Liver (tissue), 9 donors: Measurements from ENCODE around the gene PLEKHM2. TPM values are rescaled to one million over a fixed set of nuclear protein-coding genes. Genes with fewer than 3 reads are reported as not detected.
A peak's percentile ranks its signal among the peaks of the same experiment; 100 is the strongest.

ENCODE experiments used
- DNase-seq: peaks from one replicate; pipeline ENCODE4 v3.0.0-alpha.2; 2017; ENCODE audit warnings: low spot score
- H3K27ac ChIP-seq, 2 donors: one replicate each; pipeline ENCODE4 v1.7.0; 2013; ENCODE audit warnings: inconsistent platforms in 2 of 2, low read length in 2 of 2, control low read depth in 1 of 2, low read depth in 1 of 2, mild to moderate bottlenecking in 1 of 2
- H3K27me3 ChIP-seq, 4 donors: one replicate each; pipeline versions ENCODE4 v1.6.1 to v1.7.0; 2013; ENCODE audit warnings: low read length in 3 of 4, inconsistent platforms in 1 of 4, mild to moderate bottlenecking in 1 of 4, moderate library complexity in 1 of 4; ENCODE audit not compliant: control insufficient read depth in 4 of 4, insufficient read depth in 4 of 4
- H3K36me3 ChIP-seq, 4 donors: one replicate each; pipeline versions ENCODE4 v1.6.1 to v1.7.0; 2013; ENCODE audit warnings: low read length in 3 of 4, mild to moderate bottlenecking in 3 of 4, low read depth in 1 of 4, moderate library complexity in 1 of 4; ENCODE audit not compliant: control insufficient read depth in 4 of 4, insufficient read depth in 3 of 4
- H3K4me1 ChIP-seq, 4 donors: one replicate each; pipeline versions ENCODE4 v1.6.1 to v1.7.0; 2013; ENCODE audit warnings: low read length in 3 of 4, mild to moderate bottlenecking in 3 of 4, moderate library complexity in 1 of 4; ENCODE audit not compliant: control insufficient read depth in 4 of 4, insufficient read depth in 4 of 4
- H3K4me3 ChIP-seq, 3 donors: one replicate each; pipeline versions ENCODE4 v1.6.1 to v1.7.0; 2013; ENCODE audit warnings: low read length in 3 of 3, control low read depth in 1 of 3, low read depth in 1 of 3, mild to moderate bottlenecking in 1 of 3
- H3K9ac ChIP-seq, 2 donors: one replicate each; pipeline ENCODE4 v1.7.0; 2013; ENCODE audit warnings: low read length in 2 of 2, mild to moderate bottlenecking in 2 of 2, moderate library complexity in 2 of 2, control low read depth in 1 of 2, low read depth in 1 of 2
- H3K9me3 ChIP-seq, 4 donors: one replicate each; pipeline versions ENCODE4 v1.6.1 to v1.7.0; 2013; ENCODE audit warnings: low read length in 3 of 4; ENCODE audit not compliant: control insufficient read depth in 4 of 4
- ATF3 ChIP-seq: IDR thresholded peaks from 2 replicates; pipeline ENCODE4 v1.6.1; 2016; ENCODE audit warnings: antibody characterized with exemption
- EGR1 ChIP-seq, 2 donors: IDR thresholded peaks; 2 replicates each; pipeline ENCODE4 v1.6.1; 2016 to 2018; ENCODE audit warnings: antibody characterized with exemption in 2 of 2, low read depth in 2 of 2
- FOXA1 ChIP-seq: IDR thresholded peaks from 2 replicates; pipeline ENCODE4 v1.6.1; 2016; ENCODE audit warnings: antibody characterized with exemption
- FOXA2 ChIP-seq: IDR thresholded peaks from 2 replicates; pipeline ENCODE4 v1.6.1; 2016; ENCODE audit warnings: antibody characterized with exemption
- GABPA ChIP-seq, 2 donors: IDR thresholded peaks in 1 of 2; conservative IDR thresholded peaks in 1 of 2; 2 replicates each; pipeline ENCODE4 v1.6.1; 2016; ENCODE audit warnings: antibody characterized with exemption in 2 of 2, mild to moderate bottlenecking in 1 of 2, moderate library complexity in 1 of 2
- HNF4A ChIP-seq, 2 donors: conservative IDR thresholded peaks; 2 replicates each; pipeline ENCODE4 v1.6.1; 2016; ENCODE audit warnings: antibody characterized with exemption in 2 of 2, mild to moderate bottlenecking in 2 of 2
- HNF4G ChIP-seq: IDR thresholded peaks from 2 replicates; pipeline ENCODE4 v1.6.1; 2016; ENCODE audit warnings: antibody characterized with exemption
- JUND ChIP-seq, 2 donors: IDR thresholded peaks; 2 replicates each; pipeline ENCODE4 v1.6.1; 2016; ENCODE audit warnings: antibody characterized with exemption in 2 of 2
- MAX ChIP-seq: IDR thresholded peaks from 2 replicates; pipeline ENCODE4 v1.6.1; 2016; ENCODE audit warnings: antibody characterized with exemption
- NR2F2 ChIP-seq: IDR thresholded peaks from 2 replicates; pipeline ENCODE4 v1.6.1; 2016; ENCODE audit warnings: antibody characterized with exemption
- RAD21 ChIP-seq, 2 donors: IDR thresholded peaks; 2 replicates each; pipeline ENCODE4 v1.6.1; 2016; ENCODE audit warnings: antibody characterized with exemption in 2 of 2, mild to moderate bottlenecking in 2 of 2
- REST ChIP-seq: IDR thresholded peaks from 2 replicates; pipeline ENCODE4 v1.6.1; 2016; ENCODE audit warnings: antibody characterized with exemption, mild to moderate bottlenecking
- RXRA ChIP-seq, 2 donors: IDR thresholded peaks; 2 replicates each; pipeline ENCODE4 v1.6.1; 2017 to 2018; ENCODE audit warnings: antibody characterized with exemption in 2 of 2, mild to moderate bottlenecking in 1 of 2
- SP1 ChIP-seq: IDR thresholded peaks from 2 replicates; pipeline ENCODE4 v1.6.1; 2018; ENCODE audit warnings: antibody characterized with exemption, mild to moderate bottlenecking
- TAF1 ChIP-seq: conservative IDR thresholded peaks from 2 replicates; pipeline ENCODE4 v1.6.1; 2016; ENCODE audit warnings: antibody characterized with exemption, mild to moderate bottlenecking
- YY1 ChIP-seq: IDR thresholded peaks from 2 replicates; pipeline ENCODE4 v1.6.1; 2016; ENCODE audit warnings: antibody characterized with exemption, mild to moderate bottlenecking
- WGBS: extraction: QIAGEN DNeasy Blood & Tissue Kit; methylation state at CpG from one replicate; pipeline ENCODE4 v1.1.7; 2013; 5-methylcytosine and 5-hydroxymethylcytosine counted together
- polyA plus RNA-seq, 2 donors: library from polyadenylated mRNA; stranded (reverse) in 1 of 2; unstranded in 1 of 2; fragments of 200-250 nt in 1 of 2; fragments of >200 nt in 1 of 2; fragmentation: Nextera tagmentation in 1 of 2; extraction: Ambion mirVana in 1 of 2; gene quantifications; one replicate each; pipeline versions ENCODE4 v1.2.1 to v1.2.3, GENCODE V29; 2013 to 2015
- total RNA-seq, 2 donors: library from RNA; depleted of rRNA; stranded (reverse); fragments of >200 nt; gene quantifications; one replicate each; pipeline ENCODE4 v1.2.3, GENCODE V29; 2014
- TF ChIP-seq, protein P1 (sequence below): IDR thresholded peaks from 2 replicates; pipeline ENCODE4 v1.6.1; 2016; ENCODE audit warnings: antibody characterized with exemption
- TF ChIP-seq, protein P2 (sequence below): fragments of 150-350 bp; IDR thresholded peaks from 2 replicates; pipeline ENCODE4 v1.5.1; 2017; ENCODE audit warnings: improper control_type of control experiment, low read depth, low read length; ENCODE audit not compliant: missing input control
- donor health status: healthy.
- donor health status: healthy.
- donor health status: healthy.
- donor health status: healthy.
- donor health status: healthy.

The PLEKHM2 gene
- total and polyA plus RNA-seq, 4 donors = 4.1 to 22.6 (median 17.0) TPM

DNA sequence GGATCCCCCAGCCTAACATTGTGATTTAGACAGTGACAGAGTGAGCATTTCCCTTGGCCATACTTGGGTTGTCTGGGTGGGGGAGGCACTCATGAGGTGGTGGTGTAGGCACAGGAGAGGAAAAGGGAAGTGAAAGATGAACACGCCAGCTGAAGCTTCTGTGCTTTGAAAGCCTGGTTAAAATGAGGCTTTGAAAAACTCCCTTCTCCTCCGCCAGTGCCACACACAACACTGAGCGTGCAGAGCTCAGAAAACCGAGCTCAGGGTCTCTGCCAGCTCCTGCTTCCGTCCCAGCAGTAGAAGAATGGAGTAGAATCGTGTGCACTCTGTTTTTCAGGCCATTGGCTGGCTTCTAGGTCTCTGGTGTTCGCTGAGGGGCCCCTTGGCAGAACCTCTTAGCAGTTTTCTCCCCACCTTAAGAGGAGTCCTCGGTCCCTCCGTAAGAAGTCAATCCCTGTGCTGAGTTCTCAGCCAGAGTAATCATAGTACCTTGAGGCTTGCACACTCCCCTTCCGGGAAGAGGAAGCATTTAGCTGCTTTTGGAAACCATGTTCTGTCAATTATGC lies 12.9 kb downstream of the PLEKHM2 start:
- no peaks in the 10 kb centered on the region for H3K9me3 ChIP-seq
- H3K9ac ChIP-seq = peak overlapping the region in 1 of 2 donors; percentile 29
- peaks cover 0 to 2% (median 0%) of the 10 kb centered on the region in 4 donors for H3K4me1 ChIP-seq
- 71% methylated on average over 10 of the region's 10 CpGs for WGBS
- no peaks in the 10 kb centered on the region for H3K27me3 ChIP-seq
- DNase-seq = no peak
- TF ChIP-seq, protein P1, sequence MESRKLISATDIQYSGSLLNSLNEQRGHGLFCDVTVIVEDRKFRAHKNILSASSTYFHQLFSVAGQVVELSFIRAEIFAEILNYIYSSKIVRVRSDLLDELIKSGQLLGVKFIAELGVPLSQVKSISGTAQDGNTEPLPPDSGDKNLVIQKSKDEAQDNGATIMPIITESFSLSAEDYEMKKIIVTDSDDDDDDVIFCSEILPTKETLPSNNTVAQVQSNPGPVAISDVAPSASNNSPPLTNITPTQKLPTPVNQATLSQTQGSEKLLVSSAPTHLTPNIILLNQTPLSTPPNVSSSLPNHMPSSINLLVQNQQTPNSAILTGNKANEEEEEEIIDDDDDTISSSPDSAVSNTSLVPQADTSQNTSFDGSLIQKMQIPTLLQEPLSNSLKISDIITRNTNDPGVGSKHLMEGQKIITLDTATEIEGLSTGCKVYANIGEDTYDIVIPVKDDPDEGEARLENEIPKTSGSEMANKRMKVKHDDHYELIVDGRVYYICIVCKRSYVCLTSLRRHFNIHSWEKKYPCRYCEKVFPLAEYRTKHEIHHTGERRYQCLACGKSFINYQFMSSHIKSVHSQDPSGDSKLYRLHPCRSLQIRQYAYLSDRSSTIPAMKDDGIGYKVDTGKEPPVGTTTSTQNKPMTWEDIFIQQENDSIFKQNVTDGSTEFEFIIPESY = no peak
- TF ChIP-seq HNF4A (conservative IDR thresholded peaks at IDR 0.05) (no peak), NR2F2 (no peak), FOXA2 (no peak), MAX (no peak), EGR1 (IDR thresholded peaks at IDR 0.05; ENCODE audit: low read depth in 2 of 2) (no peak), RXRA (IDR thresholded peaks at IDR 0.05) (no peak), HNF4G (no peak), JUND (IDR thresholded peaks at IDR 0.05) (no peak), FOXA1 (no peak), REST (no peak), YY1 (no peak), GABPA (IDR thresholded peaks at IDR 0.05 in 1 of 2, conservative IDR thresholded peaks at IDR 0.05 in 1 of 2) (no peak), ATF3 (no peak), TAF1 (no peak), RAD21 (IDR thresholded peaks at IDR 0.05) (no peak), SP1 (no peak)
- TF ChIP-seq, protein P2, sequence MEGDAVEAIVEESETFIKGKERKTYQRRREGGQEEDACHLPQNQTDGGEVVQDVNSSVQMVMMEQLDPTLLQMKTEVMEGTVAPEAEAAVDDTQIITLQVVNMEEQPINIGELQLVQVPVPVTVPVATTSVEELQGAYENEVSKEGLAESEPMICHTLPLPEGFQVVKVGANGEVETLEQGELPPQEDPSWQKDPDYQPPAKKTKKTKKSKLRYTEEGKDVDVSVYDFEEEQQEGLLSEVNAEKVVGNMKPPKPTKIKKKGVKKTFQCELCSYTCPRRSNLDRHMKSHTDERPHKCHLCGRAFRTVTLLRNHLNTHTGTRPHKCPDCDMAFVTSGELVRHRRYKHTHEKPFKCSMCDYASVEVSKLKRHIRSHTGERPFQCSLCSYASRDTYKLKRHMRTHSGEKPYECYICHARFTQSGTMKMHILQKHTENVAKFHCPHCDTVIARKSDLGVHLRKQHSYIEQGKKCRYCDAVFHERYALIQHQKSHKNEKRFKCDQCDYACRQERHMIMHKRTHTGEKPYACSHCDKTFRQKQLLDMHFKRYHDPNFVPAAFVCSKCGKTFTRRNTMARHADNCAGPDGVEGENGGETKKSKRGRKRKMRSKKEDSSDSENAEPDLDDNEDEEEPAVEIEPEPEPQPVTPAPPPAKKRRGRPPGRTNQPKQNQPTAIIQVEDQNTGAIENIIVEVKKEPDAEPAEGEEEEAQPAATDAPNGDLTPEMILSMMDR = no peak
- H3K27ac ChIP-seq = peak overlapping the region in 1 of 2 donors; percentile 43
- H3K4me3 ChIP-seq = no peak overlapping the region
- peaks cover 0 to 1% (median 0%) of the 10 kb centered on the region in 4 donors for H3K36me3 ChIP-seq
